Measurements from ENCODE around the gene DEDD. TPM values are rescaled to one million over a fixed set of nuclear protein-coding genes. Genes with fewer than 3 reads are reported as not detected.
A peak's percentile ranks its signal among the peaks of the same experiment; 100 is the strongest.

The DEDD gene
- total and polyA plus RNA-seq, 8 donors = 25.8 to 55.8 (median 50.2) TPM

GRCh38 chr1:161153682-161154337, 21.3 kb upstream of the DEDD start, which contains the start of gene UFC1:
Gene UFC1, plus strand, starts transcription at chr1:161153978. Its CDS starts 20 bp downstream, at chr1:161153998.
- peak within 1 kb of the TSS; percentile 61 to 66 for H3K4me3 ChIP-seq
- peak; percentile 83 to 92 (median 88) for DNase-seq
- H3K27me3 ChIP-seq = no peaks in the 10 kb centered on the region
- H3K4me1 ChIP-seq = peaks cover 2 to 28% of the 10 kb centered on the region in 2 donors
- H3K9me3 ChIP-seq = no peaks in the 10 kb centered on the region
- peak; percentile 95 for ATAC-seq
- H3K36me3 ChIP-seq = peaks cover 0 to 20% of the 10 kb centered on the region in 2 donors
- TF ChIP-seq CTCF (IDR thresholded peaks at IDR 0.05) = no peak
- peak within 1 kb of the TSS; percentile 94 to 96 for H3K27ac ChIP-seq
- intact Hi-C loops (cut with DNase I) = no loop called here

GRCh38 chr1:161153176-161153575, 20.7 kb upstream of the DEDD start:
- intact Hi-C loops (cut with DNase I) = no loop called here
- peaks cover 0 to 24% of the 10 kb centered on the region in 2 donors for H3K4me1 ChIP-seq
- H3K9me3 ChIP-seq = no peaks in the 10 kb centered on the region
- no peak for TF ChIP-seq CTCF (IDR thresholded peaks at IDR 0.05)
- H3K27ac ChIP-seq = peak overlapping the region; percentile 94 to 96
- H3K4me3 ChIP-seq = peak overlapping the region; percentile 61 to 66
- peak; percentile 7 for ATAC-seq
- DNase-seq = no peak
- peaks cover 0 to 17% of the 10 kb centered on the region in 2 donors for H3K36me3 ChIP-seq
- H3K27me3 ChIP-seq = no peaks in the 10 kb centered on the region

- TF ChIP-seq CTCF (IDR thresholded peaks at IDR 0.05) = no peak
- Histone ChIP-seq H3K27me3 (no peaks in the 10 kb centered on the region), H3K27ac (no peak overlapping the region), H3K36me3 (no peaks in the 10 kb centered on the region), H3K4me3 (no peak overlapping the region), H3K9me3 (no peaks in the 10 kb centered on the region), H3K4me1 (no peaks in the 10 kb centered on the region)
- intact Hi-C loops (cut with DNase I) = no loop called here
- no peak for ATAC-seq
- no peak for DNase-seq
Measured at GRCh38 chr1:161145832-161146231, 13.4 kb upstream of the DEDD start.

GRCh38 chr1:161140755-161141400, 8.4 kb upstream of the DEDD start:
- no peaks in the 10 kb centered on the region for H3K9me3 ChIP-seq
- intact Hi-C loops (cut with DNase I) = no loop called here
- no peaks in the 10 kb centered on the region for H3K27me3 ChIP-seq
- ATAC-seq (no peak), DNase-seq (no peak)
- no peak overlapping the region for H3K4me3 ChIP-seq
- H3K4me1 ChIP-seq = peaks cover 0 to 17% of the 10 kb centered on the region in 2 donors
- no peaks in the 10 kb centered on the region for H3K36me3 ChIP-seq
- H3K27ac ChIP-seq = no peak overlapping the region
- no peak for TF ChIP-seq CTCF (IDR thresholded peaks at IDR 0.05)

GRCh38 chr1:161139766-161140165, 7.3 kb upstream of the DEDD start:
- Histone ChIP-seq H3K4me3 (no peak overlapping the region), H3K27ac (no peak overlapping the region), H3K27me3 (no peaks in the 10 kb centered on the region), H3K4me1 (peaks cover 0 to 21% of the 10 kb centered on the region in 2 donors), H3K9me3 (no peaks in the 10 kb centered on the region), H3K36me3 (no peaks in the 10 kb centered on the region)
- intact Hi-C loops (cut with DNase I) = no loop called here
- ATAC-seq (peak; percentile 71), DNase-seq (peak in 1 of 4 donors; percentile 54)
- TF ChIP-seq CTCF (IDR thresholded peaks at IDR 0.05) = peak; percentile 24 to 42
